Kidney capillary endothelial cell (primary cell): ENCODE results near the gene ARHGAP26.

ENCODE experiments used
- DNase-seq: peaks from one replicate; pipeline ENCODE4 v3.0.0-alpha.2; 2018; ENCODE audit warnings: low spot score

ARHGAP26 gene

DNA sequence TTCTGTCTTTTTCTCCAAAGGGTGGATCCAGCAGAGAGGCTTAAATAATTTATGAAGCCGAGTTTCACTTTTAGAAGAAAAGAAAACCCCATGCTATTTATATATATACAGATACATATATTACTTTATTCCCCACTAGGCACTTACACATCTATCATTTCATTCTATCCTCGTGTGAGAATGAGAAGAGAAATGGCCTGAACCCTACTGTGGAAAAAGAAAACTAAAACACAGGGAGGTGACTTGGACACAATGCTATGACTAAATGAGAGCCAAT lies 438.1 kb downstream of the ARHGAP26 start:
- DNase-seq, result no peak

DNA sequence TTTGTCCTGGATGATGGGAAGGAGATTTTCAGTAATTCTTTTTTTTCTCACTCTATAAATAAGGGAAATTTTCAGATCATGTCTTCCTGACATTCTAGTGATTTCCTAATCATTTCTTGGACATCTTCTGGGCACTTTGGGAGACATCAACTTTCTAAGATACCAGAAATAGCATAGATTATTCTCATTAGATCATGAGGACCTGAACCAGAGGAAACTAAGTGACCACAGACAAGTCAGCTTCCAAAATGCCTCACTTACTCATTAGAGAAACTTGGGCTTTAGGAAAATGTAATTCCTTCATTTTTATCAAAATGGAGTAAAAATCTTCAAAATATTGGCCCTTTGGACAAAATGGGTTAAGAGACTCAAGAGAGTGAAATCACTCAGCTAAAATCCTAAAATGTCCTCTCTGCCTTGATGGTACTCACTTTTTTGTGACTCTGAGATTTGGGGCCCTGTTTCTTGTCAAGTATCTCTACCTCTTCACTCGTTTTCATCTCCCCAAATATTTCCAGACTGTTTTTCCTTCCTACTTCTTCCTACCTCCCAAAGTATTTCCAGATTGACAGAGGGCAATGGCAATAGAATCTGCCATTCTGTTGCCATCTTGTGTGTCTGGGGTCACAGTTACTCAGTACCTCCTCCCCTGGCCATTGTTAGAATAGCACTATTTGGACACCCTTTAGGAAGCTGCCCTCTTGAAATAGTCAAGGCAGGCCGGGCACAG lies 438.8 kb downstream of the ARHGAP26 start:
- no peak for DNase-seq

DNA sequence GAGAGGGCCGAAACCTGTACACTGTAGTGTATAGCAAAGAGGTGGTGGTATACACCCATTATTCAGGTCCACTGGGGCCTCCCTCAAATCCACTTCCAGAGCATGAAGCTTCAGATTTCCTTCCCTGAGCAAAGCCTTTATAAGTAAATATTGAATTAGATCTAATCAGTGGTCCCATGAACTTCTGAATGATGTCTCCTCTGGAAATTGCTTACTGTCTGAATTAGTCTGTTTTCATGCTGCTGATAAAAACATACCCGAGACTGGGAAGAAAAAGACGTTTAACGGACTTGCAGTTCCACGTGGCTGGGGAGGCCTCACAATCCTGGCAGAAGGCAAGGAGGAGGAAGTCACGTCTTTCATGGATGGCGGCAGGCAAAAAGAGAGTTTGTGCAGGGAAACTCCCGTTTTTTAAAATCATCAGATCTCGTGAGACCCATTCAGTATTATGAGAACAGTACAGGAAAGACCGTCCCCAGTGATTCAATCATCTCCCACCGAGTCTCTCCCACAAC lies 439.8 kb downstream of the ARHGAP26 start:
- DNase-seq, result no peak

DNA sequence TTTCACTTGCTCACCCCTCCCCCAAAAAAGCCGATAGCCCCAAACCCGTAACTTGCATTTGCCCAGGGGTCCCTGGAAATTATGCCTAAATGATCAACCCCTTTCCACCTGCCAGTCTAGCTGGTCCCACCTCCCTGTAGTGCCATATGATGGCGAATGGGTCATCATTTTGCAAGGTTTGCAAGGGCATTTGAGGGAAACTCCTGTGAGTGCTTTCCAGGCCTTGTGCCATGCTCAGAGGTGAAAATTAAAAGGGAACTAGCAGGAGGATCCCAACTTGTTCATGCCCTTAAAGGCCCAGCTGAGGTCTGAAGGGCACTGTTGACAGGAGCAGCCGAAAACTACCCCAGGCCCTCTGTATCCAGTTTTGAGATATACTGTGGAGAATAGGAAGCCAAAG lies 440.4 kb downstream of the ARHGAP26 start:
- DNase-seq, result no peak

DNA sequence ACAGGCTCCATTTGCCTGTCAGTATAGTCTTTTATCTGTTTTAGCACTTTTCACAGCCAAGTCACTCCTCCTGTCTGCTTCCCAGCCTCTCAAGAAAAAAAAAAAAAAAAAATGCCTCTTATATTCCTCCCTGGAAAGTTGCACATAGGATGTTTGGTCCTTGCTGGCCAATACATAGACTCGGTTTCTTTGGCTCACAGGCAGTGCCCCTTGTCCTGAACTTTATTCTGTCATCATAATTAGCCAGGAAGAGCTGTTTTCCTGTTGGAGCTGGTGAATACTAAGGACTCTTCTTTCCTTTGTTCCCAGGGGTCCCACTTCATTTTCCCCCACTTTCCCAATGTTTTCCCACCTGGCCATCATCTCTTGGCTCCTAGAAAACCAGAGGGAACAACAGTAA lies 442.1 kb downstream of the ARHGAP26 start:
- DNase-seq, result no peak

DNA sequence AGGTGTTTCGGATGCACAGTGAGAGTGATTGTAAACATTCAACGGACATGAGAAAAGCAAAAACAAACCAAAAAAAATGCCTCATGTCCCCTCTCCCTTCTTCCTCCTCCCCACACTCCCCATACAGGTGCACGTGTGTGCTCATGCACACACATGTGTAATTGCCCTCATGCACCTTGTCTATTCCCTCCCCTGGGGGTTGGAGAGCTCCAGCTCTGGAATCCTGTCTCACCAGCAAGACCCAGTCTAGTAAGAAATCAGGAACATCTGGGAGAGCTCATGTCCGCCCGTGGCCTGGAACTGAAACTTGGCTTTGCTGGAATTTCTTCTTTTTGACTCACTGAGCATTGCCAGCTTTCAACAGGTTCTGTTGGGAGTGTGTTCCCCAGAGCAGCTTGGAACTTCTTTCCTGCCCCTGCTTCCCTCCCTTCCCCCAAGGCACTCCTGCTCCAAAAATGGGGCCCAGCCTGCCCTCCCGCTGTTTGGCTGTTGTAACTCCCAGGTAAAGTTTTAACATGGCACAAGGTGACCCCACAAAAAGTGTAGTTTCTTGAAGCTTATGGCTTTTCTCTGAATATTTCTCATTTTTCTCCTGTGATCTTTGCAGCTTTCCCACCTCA lies 443.2 kb downstream of the ARHGAP26 start:
- peak; percentile 26 for DNase-seq

DNA sequence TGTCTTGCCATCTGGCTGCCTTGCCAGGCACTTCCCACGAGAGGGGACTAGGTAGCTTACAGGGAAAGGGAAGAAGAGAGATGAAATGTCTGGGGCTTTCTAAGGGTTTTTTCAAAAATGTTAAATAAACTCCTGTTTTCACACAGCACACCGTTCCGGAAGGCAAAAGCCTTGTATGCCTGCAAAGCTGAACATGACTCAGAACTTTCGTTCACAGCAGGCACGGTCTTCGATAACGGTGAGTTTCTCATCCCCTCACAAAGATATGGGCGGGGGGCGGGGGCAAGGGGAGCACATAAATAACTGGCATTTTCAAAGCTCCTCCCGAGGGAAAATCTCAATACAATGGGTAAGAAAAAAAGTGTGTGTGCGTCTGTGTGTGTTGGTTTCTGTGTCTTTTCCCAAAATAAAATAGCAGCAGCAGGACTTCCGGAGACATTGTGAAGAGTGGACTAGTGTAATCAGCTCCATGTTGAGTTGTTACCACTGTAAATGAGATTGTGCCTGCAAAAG lies 443.7 kb downstream of the ARHGAP26 start:
- DNase-seq, result peak; percentile 77

DNA sequence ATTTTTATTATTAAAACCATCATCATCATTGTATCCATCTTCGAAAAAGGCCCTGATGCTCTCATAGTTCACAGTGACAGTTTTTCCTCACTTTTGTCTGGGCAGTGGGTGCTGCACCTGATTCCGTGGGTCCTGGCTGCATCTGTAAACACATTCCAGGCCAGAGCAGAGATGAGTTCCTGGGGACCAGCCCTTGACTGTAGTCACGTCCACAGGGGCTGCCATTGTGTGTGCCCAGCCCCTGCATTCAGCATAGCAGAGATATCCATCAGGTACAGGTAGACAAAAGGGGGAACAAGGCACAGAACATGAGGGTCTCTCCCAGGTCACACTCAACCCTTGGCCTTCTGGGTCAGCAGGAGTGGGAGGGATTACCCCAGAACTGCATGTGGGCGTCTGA lies 444.3 kb downstream of the ARHGAP26 start:
- DNase-seq, result no peak

DNA sequence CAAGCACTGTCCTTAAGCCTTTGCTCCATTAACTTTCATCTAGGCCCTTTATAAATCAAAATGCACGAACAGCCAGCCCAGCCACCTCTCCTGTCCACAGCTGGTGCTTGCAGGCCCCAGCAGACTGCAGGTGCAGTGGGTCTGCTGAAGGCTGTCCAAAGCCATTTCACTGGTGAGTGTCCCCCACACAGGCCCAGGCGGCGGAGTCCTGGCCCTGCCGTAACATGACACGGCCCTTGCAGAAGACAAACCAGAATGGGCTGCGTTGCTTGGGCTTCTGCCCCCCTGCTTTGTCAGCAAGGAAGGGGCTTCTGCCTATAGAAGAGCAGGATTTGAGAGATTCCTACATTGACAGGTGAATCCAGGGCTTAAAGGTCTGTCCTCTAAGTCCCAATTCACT lies 444.7 kb downstream of the ARHGAP26 start:
- no peak for DNase-seq

DNA sequence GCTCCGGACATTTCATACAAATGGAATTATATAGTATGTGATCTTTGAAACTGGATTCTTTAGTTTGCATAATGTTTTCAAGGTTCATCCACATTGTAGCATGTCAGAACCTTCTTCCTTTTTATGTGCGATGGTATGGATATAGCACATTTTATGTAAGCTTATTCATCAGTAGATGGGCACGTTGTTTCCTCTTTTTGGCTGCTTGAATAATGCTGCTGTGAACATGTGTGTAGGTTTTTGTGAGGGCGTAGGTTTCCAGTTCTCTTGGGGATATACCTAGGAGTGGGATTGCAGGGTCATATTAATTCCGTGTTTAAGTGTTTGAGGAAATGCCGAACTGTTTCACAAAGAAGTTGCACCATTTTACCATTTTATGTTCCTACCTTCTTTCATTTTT lies 445.5 kb downstream of the ARHGAP26 start:
- DNase-seq, result no peak

DNA sequence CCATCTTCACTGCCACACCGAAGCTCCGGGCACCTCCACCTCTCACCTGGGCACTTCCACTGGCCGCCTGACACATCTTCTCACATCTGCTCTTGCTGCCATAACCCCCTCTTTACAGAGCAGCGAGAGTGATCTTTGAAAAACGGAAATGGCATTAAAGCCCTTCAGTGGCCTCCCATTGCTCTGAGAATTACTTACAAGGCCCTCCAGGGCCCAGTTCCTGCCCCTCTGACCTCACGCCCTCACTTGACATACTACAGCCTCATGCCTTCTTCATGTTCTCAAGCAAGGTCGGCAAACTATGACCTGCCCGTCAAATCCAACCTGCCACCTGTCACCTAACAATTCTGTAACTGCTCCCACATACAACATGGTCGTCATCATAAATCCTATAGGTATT lies 446.0 kb downstream of the ARHGAP26 start:
- DNase-seq, result no peak

DNA sequence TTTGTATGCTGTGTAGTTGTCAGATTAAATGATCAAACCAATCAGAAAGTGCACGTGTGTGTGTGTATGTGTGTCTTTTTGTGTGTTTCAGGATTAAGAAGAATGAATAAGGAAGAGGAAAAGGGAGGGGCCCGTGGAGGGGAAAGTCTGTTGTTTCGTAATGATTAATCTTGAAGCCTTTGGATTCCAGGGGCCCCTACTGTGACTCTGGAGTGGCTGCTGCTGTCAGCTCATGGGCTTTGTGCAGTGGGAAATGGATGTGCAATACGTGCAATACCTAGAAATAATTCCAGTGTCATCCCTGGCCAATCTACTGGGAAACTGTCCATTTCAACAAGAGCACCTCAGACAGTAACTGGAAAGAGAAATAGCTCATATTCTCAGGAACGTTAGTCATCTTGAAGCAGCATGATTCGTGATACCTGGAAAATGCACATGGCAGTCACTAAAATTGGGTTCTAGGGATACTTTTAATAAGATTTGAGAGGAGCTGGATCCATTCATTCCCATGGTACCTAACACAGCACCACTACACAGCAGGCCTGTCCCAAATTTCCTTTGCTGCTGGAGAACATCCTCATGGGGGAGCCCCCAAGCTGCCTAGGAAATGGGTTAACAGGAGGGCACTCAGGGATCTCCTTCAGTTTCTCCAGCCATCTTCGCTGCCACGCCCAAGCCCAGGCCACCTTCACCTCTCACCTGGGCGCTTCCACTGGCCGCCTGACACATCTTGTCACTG lies 447.1 kb downstream of the ARHGAP26 start:
- DNase-seq, result no peak

DNA sequence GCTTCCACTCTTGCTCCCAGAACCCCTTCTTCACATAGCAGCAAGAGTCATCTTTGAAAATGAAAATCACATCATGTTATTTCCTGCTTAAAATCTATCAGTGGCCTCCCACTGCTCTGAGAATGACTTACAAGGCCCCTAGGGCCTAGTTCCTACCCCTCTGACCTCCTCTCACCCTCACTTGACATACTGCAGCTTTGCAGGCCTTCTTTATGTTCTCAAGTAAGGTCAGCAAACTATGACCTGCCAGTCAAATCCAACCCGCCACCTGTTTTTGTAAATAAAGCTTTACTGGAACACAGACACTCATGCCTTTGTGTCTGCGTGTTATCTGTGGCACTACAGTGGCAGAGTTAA lies 447.6 kb downstream of the ARHGAP26 start:
- DNase-seq, result no peak

DNA sequence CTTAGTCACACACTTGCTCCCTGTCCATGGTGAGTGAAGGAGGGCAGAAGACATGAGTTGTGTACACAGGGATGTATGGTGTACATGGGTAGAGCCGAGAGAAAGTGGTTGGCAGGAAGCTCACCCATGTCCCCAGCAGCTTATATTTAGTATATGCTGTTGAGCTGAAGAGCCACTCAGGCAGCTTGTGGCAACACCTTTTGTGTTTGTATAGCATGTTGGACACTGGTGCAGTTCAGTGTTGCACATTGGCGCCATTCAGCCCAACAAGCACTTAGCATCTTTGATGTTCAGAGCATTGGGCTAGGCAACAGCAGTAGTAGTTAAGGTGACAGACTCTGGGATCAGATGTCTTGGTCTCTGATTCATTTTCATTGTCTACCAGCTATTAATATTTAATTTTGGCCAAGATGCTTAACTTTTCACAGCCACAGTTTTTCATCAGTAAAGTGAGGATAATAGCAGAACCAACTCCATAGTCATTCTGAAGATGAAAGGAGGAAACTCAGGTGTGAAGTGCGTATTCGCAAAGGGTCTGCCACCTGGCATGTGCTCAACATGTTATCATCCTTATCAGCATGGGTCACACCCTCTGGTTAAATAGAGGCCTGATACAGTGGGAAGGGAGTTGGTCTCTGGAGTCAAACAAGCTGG lies 448.5 kb downstream of the ARHGAP26 start:
- DNase-seq, result no peak

DNA sequence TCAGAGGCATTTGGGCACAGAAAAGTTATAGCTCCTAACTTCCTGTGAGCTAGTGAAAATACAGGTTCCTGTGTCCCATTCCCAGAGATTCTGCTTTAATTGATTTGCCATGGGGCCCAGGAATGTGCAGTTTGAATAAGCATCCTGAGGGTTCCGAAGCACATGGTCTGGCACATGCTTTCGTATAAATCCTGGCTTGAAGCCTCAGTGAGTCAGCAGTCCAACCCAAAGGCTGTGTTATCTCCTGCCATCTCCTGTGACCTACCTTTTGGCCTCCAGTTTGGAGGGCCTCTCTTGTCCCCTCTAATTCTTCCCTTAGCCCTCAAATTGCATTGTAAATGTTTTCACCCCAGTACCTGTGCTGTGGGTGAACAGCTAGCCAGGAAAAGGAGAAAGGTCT lies 449.5 kb downstream of the ARHGAP26 start:
- DNase-seq, result no peak

DNA sequence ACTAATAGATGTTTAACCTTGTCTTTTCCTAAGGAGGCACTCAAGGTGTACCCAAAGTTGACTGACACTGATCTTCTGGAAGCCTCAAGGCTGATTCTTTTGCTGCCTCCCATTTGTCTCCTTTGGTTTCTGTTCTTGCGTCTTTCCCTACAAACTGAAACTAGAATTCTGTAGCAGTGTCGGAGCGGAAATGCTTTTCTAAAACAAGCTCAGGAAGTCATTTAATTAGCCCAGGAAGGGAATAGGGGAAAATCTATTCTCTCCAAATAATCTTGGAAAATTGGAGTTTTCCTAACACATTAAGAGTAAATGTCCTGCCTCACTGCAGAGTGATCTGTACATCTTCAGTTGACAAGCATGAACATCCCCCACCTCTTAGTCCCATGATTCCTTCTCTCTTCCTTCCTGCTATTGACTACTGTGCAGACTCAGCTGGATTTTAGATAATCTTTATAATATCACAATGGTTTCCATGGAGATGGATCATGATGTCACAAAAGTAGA lies 450.6 kb downstream of the ARHGAP26 start:
- DNase-seq, result peak; percentile 56

DNA sequence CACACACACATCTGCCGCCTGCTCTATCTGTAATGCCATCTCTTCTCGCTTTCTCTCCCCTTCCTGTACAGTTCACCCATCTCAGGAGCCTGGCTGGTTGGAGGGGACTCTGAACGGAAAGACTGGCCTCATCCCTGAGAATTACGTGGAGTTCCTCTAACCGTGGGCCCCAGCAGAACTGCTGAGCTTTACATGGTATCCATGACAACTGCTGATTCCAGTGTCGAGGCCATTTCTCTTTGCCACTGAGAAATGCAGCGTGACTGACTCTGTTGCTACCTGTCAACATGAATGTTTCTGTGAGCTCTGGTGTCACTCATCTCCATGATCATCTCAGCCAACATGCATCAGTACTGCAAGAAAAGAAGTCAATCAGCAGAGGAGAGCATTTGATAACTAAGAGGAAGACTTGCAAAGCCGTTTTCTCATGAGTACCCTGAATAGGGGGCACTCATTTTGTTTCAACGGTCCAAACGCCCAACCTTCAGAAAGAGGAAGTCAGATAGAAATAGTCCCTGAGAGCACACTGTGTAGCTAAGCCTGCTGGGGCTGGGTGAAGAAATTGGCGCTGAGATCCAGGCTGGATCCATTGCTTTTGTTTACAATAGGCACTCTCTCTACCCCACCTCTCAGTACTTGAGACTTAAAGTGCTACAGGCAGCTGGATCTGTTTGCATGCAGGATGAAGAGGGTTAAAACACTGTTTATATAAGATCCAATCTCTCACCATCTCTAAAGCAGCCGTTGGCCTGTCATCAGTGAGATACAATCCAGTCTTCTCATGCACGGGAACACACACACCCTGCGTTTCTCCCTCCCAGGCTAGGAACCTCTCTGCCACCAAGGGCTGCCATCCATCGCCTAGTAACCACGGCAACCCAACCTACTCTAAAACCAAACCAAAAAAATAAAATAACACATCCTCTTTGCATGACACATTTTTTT lies 452.4 kb downstream of the ARHGAP26 start:
- no peak for DNase-seq

DNA sequence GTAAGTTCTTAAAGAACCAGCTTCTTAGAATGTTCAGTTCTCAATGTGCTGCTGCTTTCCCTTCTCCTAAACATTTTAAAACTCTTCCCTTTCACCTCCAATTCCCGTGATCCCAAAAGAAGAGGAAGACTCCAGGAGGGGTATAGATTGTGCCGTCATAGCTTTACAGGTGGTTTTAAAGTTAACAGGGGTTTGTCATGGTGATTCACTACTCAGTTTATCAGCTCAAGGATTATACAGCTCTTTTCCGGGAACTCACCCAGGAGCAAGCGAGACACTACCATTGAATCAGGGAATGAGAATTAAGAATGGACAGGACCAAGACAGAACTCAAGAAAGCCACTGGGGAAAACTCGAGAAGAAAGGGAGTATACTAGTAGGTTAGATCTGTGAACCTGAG lies 454.5 kb downstream of the ARHGAP26 start:
- no peak for DNase-seq

DNA sequence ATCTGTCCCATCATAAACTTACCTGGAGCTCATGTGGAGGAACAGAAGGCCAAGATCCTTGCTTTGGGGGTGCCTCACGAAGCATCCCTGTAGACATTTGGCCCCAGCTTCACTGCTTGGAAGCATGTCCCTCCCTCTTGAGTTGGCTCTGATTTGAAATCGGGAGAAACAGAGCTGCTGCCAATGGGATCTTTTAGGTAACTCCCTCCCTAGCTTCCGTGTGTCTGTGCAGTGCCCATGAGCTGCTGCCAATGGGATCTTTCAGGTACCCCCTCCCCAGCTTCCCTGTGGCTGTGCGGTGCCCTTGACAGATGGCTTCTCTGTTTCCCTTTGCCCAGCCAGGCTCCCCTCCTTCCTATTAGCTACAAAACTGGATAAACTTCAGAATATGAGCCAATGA lies 455.3 kb downstream of the ARHGAP26 start:
- no peak for DNase-seq

DNA sequence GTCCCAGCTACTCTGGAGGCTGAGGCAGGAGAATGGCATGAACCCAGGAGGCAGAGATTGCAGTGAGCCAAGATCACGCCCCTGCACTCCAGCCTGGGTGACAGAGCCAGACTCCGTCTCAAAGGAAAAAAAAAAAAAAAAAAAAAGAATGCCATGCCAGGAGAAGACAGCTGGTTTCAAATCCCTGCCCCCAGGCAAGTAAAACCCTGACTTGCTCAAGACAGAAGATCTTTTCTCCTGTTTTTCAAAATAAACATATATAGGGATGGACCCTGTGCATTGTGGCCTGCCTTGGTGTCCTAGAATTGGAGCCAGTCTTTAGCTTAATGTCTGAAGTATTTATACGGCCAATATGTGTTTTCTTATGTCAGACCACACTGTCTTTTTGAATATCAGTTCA lies 456.2 kb downstream of the ARHGAP26 start:
- no peak for DNase-seq

DNA sequence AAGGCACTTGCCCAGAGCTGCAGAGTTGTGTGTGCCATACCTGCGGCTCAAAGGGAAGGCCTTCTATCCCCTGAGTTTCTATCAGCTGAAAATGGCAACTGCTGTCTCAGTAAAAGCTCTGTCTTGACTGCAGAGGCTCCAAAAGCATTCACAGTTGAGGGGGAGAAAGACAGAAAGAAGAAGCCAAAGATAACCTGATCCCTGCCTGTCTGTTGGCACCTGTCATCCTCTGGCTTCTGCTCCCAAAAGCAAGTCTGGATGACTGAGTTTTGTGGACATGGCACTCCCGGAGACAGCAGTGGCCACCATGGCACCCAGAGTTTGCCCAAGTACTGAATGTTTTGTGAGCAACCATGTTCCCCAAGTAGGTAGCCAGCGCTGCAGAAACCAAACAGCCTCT lies 456.7 kb downstream of the ARHGAP26 start:
- DNase-seq, result no peak
